Fibroblast of peridontal ligament (primary cell): ENCODE measurements around the gene CRIP3.

ENCODE experiments used
- DNase-seq: peaks from one replicate; pipeline ENCODE4 v3.0.0-alpha.2; 2010; ENCODE audit errors: extremely low read depth

CRIP3 gene

DNA sequence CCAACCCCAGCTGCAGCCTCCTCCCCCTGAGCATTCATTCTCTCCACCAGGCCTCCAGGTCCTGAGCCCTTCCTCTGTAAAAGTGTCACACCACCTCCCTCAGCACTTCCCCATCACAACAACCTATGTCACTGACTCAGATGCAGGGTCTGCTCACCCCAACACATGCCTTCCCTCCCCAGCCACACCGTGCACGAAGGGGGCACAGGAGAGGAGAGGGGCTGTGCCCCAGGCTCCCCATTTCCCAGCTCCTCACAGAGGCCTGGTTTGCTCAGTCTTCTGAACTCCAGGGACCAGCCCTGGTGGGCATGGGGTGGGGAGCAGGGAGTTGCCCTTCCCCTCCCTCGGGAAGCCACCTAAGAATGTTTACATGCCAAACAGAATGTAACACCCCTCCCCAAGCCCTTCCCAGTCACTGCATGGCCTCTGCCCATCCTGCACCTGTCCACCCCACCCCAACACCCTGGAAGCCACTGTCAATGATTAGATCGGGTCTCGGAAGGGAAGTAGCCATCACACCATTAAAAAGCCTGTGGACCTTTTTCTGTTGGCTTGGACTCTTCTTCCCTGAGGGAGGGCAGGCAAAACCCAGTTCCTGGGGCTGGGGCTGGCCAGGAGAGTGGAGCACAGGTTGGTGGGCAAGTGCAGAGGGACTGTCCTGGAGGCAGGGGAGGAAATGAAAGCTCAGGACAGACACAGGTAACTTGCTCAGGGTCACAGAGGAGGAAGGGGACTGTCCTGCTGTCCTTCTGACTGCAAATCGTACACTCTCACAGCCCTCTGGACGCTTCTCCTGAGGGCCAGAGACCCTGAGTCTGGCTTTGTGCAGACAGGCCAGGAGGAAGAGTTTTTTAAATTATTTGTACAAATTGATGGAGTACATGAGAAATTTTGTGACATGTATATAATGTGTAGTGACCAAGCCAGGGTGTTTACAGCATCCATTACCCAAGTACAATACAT lies 20.6 kb downstream of the CRIP3 start:
- no peak for DNase-seq

DNA sequence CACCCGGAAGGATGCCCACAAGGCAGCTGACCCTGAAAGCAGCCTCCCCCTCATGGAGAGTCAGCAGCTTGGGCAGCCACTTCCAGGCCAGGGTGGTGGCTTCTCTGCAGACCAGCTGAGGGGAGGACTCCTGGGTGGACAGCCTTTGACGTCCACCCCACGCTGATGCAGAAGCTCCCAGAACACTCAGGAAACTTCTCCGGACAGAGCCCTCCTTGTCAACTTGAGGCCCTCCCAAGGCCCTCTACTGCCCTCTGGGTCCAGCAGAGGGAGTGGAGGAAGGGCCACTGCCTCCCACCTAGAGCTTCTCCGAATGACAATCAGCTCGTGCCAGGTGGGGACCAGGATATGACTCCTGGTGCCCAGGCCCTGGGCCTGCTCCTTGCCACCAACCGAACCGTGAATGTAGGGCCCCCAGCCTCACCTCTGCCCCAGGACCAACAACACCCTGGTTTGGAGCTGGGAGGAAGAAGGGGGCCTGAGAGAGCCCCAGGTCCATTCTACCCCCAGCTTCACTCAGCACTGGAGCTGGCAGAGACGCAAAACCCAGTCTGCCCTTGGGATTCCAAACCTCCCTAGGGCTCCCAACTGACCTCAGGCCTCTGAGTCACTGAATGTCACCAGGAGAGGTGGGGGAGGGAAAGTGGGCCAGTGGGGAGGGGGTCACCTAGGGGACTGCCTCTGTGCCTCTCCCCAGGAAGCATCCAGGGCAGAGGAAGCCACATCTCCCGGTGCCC lies 21.5 kb downstream of the CRIP3 start:
- no peak for DNase-seq

DNA sequence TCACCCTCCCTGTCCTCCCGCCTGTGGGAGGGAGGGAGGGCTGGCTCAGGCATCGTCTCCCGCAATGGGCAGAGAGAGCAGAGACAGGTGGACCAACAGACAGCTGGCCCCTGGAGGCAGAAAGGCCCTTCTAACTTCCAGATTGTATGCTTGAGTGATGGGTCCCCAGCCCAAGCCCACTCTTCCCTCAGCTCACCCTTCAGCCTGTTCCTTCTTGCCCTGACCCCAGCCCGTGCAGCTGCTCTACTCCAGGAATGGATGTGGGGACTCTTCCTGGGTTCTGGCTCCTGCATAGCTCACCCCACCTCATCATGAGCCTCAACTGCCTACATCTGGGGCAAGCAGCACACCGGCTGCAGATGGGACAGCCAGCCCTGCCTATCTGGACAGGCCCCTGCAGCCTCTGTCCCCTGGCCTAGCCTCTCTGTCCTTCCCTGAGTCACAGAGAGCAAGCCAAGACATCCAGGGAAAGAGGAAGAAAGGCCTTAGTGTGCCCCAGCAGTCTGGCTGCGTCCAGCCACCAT lies 22.1 kb downstream of the CRIP3 start:
- DNase-seq = no peak

DNA sequence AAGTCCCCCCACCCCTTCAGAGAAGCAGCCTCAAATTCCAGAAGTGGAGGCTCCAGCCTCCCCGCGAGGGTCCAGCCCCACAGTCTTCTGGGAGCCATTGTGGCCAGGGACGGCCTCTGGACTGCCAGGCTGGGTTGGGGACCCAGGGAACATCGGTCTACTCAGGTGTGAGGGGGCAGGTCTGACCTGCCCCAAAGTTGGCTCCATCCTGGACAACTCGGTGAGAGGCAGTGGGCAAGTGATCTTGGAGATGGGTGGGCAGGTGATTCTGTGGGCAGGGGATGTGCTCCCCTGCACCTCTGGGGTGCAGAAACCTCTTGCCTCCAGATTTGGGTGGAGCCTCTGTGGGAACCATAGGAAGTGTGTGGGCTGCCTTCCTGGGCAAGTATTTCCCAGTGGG lies 22.8 kb downstream of the CRIP3 start:
- DNase-seq = no peak

DNA sequence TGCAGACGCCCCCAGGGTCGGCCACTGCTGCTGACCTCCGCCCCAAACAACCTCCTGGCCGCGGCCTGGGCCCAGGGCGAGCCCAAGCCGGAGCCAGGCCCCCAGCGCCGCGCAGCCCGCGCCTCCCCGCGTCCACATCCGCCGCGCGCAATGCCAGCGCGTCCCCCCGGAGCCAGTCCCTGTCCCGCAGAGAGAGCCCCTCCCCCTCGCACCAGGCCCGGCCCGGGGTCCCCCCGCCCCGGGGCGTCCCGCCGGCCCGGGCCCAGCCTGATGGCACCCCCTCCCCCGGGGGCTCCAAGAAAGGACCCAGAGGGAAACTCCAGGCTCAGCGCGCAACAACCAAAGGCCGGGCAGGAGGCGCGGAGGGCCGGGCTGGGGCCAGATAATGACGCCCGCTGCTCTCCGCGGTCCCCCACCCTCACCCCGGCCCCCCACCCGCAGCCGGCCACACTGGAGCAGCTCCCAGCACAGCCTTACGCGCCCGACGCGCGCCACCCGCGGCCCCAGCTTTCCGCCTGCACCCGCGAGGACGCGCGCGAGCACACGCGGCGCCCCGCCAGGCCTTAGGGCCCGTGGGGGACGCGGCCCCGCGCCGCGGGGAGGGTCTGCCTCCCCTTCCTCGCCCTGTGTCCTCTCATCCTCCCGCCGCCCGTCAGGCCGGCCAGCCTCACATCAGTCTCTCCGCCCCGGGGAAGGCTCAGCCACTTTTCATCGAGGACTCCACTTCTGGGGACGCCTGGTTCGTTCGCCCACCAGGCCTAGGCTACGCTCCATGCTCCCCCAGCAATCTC lies 23.4 kb downstream of the CRIP3 start:
- DNase-seq = no peak

DNA sequence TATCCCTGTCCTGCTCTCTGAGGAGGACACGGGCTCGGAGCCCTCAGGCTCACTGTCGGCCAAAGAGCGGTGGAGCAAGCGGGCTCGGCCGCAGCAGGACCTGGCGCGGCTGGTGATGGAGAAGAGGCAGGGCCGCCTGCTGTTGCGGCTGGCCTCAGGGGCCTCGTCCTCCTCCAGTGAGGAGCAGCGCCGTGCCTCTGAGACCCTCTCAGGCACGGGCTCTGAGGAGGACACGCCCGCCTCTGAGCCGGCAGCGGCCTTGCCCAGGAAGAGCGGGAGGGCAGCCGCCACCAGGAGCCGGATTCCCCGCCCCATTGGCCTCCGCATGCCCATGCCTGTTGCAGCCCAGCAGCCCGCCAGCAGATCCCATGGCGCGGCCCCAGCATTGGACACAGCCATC lies 24.7 kb downstream of the CRIP3 start:
- DNase-seq = no peak

DNA sequence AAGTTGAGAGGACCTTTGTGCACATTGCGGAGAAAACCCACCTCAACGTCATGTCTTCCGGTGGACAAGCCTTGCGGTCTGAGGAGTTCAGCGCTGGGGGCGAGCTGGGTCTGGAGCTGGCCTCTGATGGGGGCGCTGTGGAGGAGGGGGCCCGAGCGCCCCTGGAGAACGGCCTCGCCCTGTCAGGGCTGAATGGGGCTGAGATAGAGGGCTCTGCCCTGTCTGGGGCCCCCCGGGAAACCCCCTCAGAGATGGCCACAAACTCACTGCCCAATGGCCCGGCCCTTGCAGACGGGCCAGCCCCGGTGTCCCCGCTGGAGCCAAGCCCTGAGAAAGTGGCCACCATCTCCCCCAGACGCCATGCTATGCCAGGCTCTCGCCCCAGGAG lies 25.1 kb downstream of the CRIP3 start:
- DNase-seq = no peak

DNA sequence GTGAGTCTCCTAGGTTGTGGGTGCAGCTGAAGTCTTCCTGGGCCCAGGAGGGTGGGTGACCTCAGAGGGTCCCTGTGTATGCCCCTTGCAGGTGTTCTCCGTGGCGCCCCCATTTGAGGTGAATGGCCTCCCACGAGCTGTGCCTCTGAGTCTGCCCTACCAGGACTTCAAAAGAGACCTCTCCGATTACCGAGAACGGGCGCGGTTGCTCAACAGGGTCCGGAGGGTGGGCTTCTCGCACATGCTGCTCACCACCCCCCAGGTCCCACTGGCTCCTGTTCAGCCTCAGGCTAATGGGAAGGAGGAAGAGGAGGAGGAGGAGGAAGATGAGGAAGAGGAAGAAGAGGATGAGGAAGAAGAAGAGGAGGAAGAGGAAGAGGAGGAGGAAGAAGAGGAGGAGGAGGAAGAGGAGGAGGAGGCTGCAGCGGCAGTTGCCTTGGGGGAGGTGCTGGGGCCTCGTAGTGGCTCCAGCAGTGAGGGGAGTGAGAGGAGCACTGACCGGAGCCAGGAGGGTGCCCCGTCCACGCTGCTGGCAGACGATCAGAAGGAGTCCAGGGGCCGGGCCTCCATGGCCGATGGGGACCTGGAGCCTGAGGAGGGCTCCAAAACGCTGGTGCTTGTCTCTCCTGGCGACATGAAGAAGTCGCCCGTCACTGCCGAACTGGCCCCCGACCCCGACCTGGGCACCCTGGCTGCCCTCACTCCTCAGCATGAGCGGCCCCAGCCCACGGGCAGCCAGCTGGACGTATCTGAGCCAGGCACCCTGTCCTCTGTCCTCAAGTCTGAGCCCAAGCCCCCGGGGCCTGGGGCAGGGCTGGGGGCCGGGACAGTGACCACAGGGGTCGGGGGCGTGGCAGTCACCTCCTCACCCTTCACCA lies 25.8 kb downstream of the CRIP3 start:
- no peak for DNase-seq

DNA sequence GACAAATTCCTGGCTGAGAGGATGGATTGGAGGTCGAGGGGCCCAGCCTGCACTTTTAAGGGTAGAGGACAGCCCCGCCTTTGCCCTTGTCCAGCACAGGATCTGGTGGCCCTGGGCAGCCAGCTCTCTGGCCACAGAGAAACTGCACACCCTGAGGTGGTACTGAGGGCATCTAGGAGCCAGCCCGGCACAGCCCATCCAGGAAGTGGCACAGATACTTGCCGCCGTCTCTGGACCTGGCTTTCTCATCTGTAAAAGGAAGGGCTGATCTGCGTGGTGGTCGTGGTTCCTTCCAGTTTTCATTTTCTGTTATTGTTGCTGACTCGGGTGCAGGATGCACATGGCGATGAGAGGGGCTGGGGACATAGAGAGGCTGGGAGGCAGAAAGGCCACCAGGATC lies 26.6 kb downstream of the CRIP3 start:
- DNase-seq = no peak

DNA sequence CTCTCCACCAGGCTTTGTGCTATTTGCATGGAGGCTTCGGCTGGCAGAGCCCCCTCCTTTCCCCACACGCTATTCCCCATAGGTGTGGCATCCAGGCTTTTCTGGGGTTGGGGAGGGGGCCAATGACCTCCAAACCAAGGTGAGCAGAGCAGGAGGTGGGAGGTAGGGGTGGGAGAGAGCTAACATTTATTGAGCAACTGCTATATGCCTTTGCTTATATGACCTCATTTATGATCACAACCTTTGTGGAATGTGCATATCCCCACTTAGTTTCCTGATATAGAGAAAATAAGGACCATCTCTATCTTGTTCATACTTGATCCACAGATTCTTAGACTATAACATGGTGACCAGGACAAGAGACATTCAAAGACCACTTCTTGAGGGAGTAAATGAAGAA lies 28.4 kb downstream of the CRIP3 start:
- DNase-seq = no peak

DNA sequence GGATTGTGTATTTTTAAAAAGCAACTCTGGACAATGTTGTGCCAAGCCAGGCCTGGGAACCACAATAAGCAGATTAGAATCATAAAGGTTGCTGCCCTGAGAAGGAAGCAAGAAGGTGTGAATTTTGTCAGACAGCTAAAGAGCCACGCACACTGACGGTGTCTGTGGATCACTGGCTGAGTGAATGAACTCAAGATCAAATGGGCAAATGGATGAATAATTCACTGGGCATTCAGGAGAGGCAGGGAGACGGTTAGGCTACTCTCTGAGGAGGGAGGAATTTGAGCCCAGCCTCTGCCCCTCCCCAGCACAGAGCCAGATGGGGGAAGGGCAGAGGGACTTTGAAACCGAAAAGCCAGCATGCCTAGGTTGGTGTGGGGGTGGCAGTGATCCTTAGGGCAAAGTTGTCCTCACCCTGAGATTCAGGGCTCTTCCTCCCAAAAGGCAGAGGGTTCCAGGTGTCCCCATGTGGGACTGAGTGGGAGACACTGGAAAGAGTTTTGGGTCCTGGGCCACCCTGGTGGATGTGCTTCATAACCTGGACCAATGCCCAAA lies 30.0 kb downstream of the CRIP3 start:
- peak; percentile 30 for DNase-seq

DNA sequence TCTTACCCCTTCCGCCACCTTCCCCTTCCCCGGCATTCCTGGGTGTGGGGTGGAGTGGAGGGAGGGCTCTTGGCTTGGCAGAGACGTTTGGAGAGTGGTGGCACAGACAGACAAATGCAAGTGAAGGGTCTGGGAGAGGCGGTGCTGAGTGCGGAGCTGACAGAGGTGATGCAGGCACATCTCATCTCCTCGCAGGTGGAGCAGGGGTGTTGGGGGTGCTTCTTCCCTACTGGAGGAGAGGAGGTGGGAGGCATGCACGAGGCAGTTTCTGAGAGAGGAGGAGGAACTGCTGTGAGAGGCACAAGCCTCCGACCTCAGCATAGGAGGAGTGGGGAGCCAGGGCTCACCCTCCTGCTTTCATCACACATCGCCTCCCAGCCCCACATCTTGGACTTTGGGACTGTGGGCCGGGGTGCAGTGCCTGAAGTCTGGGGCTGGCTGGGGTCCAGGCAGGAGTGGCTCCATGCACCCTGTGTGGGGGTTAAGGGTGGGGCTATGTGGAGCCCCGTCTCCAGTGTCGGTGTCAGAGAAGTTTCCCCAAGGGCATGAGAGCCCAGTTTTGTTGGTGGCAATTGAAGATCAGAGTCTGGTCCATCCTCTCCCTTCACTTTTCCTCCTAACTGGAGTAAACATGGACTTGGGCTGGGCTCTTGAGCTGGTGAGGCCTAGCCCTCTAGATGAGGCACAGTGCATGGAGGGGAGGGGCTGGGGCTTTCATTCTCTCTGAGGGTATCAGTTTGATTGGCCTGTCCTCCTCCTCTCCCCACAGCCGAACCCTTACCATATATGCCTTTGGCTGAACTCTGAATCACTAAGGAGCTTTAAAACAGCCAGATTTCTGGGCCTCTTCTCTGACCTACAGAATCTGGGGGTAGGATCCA lies 30.7 kb downstream of the CRIP3 start:
- peak; percentile 22 for DNase-seq

DNA sequence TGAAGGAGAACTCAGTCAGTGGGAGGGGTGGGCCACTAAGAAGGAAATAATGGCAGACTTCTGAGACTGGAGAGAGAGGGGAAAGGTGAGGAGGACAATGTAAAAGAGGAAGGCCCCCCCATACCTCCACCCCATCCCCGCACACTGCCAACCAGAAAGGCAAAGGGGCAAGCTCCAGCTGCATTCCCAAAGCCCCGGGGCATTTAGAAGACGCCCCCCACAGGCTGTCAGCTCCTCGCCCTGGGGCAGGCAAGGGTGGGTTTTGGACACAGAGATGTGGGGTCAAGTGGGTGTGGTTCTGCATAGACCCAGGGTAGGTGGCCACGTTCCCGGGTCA lies 31.4 kb downstream of the CRIP3 start:
- DNase-seq = no peak

DNA sequence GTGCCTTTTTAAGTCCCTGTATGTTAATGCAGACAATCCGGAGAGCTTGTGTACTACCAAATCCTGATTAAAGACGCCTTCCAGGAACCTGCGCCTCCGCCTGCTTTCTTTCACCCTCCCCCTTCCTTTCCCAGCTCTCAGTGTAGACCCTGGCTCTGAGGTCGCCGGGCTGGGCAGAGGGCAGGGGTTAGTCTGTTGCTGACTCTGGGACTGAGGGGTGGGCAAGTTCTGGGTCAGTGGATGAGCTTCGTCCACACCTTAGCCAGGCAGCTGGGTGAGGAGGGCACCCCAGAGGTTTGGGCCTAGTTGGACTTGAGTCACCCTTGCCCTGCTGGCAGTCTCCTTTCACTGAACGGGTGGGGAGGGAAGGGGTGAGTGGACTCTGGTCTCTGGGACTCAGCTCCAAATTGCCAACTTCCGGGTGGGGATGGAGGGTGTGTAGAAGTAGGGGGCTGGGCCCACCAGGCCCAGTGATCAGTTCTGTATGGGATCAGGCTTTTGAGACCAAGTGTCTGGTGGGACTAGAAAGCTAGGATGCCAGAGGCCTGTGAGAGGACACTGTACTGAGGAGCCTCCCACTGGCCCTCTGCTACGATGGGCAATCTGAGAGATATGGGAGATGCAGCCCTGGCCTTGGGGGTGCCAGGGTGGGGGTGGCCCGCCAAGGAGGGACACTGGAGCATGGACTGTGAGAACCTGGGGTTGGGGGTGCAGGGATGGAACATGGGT lies 31.9 kb downstream of the CRIP3 start:
- no peak for DNase-seq

DNA sequence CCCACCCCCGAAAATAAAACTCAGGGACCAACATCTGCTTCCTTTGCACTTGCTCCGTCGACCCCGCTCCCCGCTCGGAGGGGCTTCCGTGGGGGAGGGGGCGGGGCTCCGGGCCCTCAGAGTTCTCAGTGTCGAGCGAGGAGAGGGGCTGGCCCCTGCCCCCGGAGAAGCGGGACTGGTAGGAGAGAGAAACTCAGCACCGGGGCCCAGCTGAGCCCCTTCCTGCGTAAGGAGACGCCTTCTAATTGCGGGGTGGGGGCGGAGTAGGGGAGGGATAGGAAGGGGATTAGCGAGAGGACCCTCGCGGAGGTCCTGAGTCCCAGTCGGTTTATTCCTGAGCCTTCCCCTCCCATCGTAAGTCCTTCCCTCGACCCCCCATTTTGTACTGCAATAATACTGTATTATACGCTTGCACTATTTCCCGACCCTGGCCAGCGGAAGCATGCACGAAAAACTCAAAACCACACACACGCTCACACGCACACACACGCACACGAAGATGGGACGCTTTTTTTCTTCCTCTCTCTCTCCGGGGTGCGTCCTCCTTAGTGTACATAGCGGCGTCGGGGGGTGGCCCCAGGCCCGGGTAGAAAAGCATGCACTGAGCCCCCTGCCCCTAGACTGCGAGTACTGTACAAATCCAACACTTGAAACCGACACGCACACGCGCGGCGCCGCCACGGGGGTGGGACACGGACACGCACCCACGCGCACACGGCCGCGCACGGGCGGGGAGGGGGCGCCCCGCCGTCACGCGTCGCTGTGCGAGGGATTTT lies 32.6 kb downstream of the CRIP3 start:
- no peak for DNase-seq

DNA sequence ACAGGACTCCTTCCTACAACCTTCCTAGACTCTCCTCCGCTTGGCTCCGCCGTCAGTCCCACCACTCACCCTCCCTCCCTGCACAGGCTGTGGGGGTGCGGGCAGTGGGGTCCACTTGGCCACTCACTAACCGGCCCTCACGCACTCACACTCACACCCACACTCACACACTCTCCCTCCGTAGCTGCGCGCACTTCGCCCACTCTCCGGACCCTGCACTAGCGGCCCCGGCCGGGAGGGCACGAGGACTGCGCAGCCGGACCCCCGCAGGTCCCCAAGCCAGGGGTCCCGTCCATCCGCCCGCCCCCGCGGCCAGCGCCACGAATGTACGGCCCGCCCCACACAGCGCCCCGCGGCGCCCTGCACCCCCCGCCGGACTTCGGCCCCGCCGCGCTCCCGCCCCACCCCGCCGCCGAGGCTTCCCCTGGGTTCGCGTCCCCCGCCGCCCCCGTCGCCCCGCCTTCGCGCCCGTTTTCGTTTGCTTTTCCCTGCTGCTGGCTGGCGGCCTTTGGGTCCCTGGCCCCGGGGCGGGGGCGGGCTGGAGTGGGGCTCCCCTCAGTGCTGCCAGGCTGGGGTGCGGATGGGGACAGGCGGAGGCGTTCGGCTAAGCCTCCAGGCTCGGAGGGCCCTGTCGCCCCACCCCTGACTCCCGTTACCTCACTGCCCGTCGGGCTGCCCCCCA lies 33.6 kb downstream of the CRIP3 start:
- no peak for DNase-seq

DNA sequence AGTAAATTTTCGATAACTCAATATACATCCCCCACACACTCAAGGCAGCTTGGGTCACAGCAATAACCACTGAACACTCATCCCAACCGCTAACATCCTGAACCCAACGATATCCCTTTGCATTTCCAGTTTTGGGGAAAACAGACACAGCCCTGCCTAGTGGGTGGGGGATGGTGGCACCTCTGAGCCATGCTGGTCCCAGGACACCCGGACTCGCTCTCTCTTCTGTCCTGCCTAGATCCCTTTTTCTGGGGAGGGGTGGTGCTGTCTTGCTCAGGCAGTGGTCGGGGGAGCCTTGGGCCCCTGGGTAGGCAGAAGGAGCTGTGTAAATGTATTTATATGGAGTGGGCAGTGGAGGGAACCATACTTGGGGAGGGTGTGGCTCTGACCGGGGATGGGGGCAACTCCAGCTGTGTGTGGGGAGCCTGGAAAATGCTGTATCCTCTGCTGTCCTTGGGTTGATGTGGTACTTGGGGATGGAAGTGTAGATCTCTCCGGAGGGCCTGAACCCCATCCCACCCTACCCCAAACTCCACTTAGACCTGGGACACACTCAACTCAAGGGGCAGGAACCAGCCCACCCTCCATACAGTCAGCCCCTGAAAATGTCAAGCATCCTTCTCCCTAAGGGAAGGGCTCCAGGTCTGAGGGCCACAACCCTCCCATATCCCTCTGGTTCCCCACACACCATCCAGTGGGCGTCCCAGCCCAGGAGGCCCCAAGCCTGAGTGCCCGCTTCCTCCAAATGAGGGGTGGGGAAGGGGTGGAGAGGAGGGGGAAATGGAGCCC lies 34.3 kb downstream of the CRIP3 start:
- DNase-seq = no peak
